Upper lobe of right lung (tissue), 1 donor: ENCODE results near the gene KCNV2. TPM values are rescaled to one million over a fixed set of nuclear protein-coding genes. Genes with fewer than 3 reads are reported as not detected.

Source experiments
- ATAC-seq: fragments of 200-7000 bp; cut with Tn5 transposase; one replicate; pipeline ENCODE4 v1.9.1; 2020; ENCODE audit warnings: mild to moderate bottlenecking, moderate library complexity
- DNase-seq: peaks from one replicate; pipeline ENCODE4 v3.0.0-alpha.2; 2020
- H3K27ac ChIP-seq: fragments of 200-600 bp; one replicate; pipeline ENCODE4 v1.8.0; 2022
- H3K27me3 ChIP-seq: fragments of 200-600 bp; one replicate; pipeline ENCODE4 v1.8.0; 2022; ENCODE audit warnings: mild to moderate bottlenecking
- H3K36me3 ChIP-seq: fragments of 200-600 bp; one replicate; pipeline ENCODE4 v1.8.0; 2022
- H3K4me1 ChIP-seq: fragments of 200-600 bp; one replicate; pipeline ENCODE4 v1.8.0; 2022
- H3K4me3 ChIP-seq: fragments of 200-600 bp; one replicate; pipeline ENCODE4 v1.8.0; 2022; ENCODE audit warnings: mild to moderate bottlenecking
- H3K9me3 ChIP-seq: fragments of 200-600 bp; one replicate; pipeline ENCODE4 v1.8.0; 2022
- CTCF ChIP-seq: fragments of 200-600 bp; IDR thresholded peaks from one replicate; pipeline ENCODE4 v1.8.0; 2022; ENCODE audit warnings: antibody characterized with exemption
- intact Hi-C: fragments of 100-400 bp; cut with DNase I; formaldehyde crosslinking; loops from one replicate; pipeline ENCODE4 v1.11.0; 2022
- total RNA-seq: library from RNA; stranded (reverse); fragmentation: NEBNext Ultra II Directional; extraction: Animal tissue kit (Norgen Biotek cat#: 25700); gene quantifications from one replicate; pipeline ENCODE4 v1.2.1, GENCODE V29; 2021
- donor health status: DM: no; HTN: yes; CAD: no; lungs with severe emphysema.

KCNV2 gene
- total RNA-seq, 1 donor from 2014 or later: not detected

GRCh38 chr9:2720179-2720654 lies 2.9 kb downstream of the KCNV2 start:
- TF ChIP-seq CTCF: no peak
- no peak for DNase-seq
- Histone ChIP-seq H3K4me1 (no peaks in the 10 kb centered on the region), H3K27me3 (no peaks in the 10 kb centered on the region), H3K27ac (no peak overlapping the region), H3K9me3 (no peaks in the 10 kb centered on the region), H3K4me3 (no peak overlapping the region), H3K36me3 (no peaks in the 10 kb centered on the region)
- intact Hi-C loops: no loop called here
- ATAC-seq: no peak

- no peak for ATAC-seq
Measured at GRCh38 chr9:2722715-2723114, 5.4 kb downstream of the KCNV2 start.

GRCh38 chr9:2723376-2724065 lies 6.2 kb downstream of the KCNV2 start:
- no peak for DNase-seq
- TF ChIP-seq CTCF: no peak
- Histone ChIP-seq H3K4me3 (no peak overlapping the region), H3K4me1 (peaks cover 6% of the 10 kb centered on the region), H3K36me3 (no peaks in the 10 kb centered on the region), H3K27ac (no peak overlapping the region), H3K9me3 (no peaks in the 10 kb centered on the region), H3K27me3 (no peaks in the 10 kb centered on the region)
- intact Hi-C loops: no loop called here
- no peak for ATAC-seq

More at GRCh38 chr9:2722715-2723114, 5.4 kb downstream of the KCNV2 start:
- Histone ChIP-seq H3K36me3 (no peaks in the 10 kb centered on the region), H3K9me3 (no peaks in the 10 kb centered on the region), H3K4me3 (no peak overlapping the region), H3K27me3 (no peaks in the 10 kb centered on the region), H3K27ac (no peak overlapping the region), H3K4me1 (no peaks in the 10 kb centered on the region)
- no peak for TF ChIP-seq CTCF
- DNase-seq: no peak
- intact Hi-C loops: no loop called here

- Histone ChIP-seq H3K27ac (no peak overlapping the region), H3K4me1 (peaks cover 6% of the 10 kb centered on the region), H3K9me3 (no peaks in the 10 kb centered on the region), H3K27me3 (no peaks in the 10 kb centered on the region), H3K4me3 (no peak overlapping the region), H3K36me3 (no peaks in the 10 kb centered on the region)
- ATAC-seq: no peak
- DNase-seq: no peak
- TF ChIP-seq CTCF: no peak
- intact Hi-C loops: no loop called here
Measured at GRCh38 chr9:2725126-2725525, 7.8 kb downstream of the KCNV2 start.

- ATAC-seq (no peak), DNase-seq (no peak)
- TF ChIP-seq CTCF: no peak
- Histone ChIP-seq H3K27me3 (no peaks in the 10 kb centered on the region), H3K36me3 (no peaks in the 10 kb centered on the region), H3K9me3 (no peaks in the 10 kb centered on the region), H3K4me1 (peaks cover 6% of the 10 kb centered on the region), H3K27ac (no peak overlapping the region), H3K4me3 (no peak overlapping the region)
- intact Hi-C loops: no loop called here
Measured at GRCh38 chr9:2725898-2726649, 8.8 kb downstream of the KCNV2 start.
